Glutamatergic neuron (in vitro differentiated cells): ENCODE results near the gene ABCC12. TPM values are rescaled to one million over a fixed set of nuclear protein-coding genes. Genes with fewer than 3 reads are reported as not detected.

ENCODE experiments used
- DNase-seq: peaks from one replicate; pipeline ENCODE4 v3.0.0; 2022
- H3K27ac Mint-ChIP-seq: one replicate; pipeline ENCODE4 v1.8.0; 2020; ENCODE audit warnings: mild to moderate bottlenecking, mixed read lengths, inconsistent platforms; ENCODE audit not compliant: unreplicated experiment
- H3K27me3 Mint-ChIP-seq: one replicate; pipeline ENCODE4 v1.8.0; 2020; ENCODE audit warnings: mild to moderate bottlenecking, moderate library complexity, mixed read lengths, inconsistent platforms; ENCODE audit not compliant: unreplicated experiment
- H3K36me3 Mint-ChIP-seq: one replicate; pipeline ENCODE4 v1.8.0; 2020; ENCODE audit warnings: mild to moderate bottlenecking, mixed read lengths, inconsistent platforms; ENCODE audit not compliant: unreplicated experiment
- H3K4me1 Mint-ChIP-seq: one replicate; pipeline ENCODE4 v1.8.0; 2020; ENCODE audit warnings: mild to moderate bottlenecking, low read depth, mixed read lengths, inconsistent platforms; ENCODE audit not compliant: unreplicated experiment
- H3K4me3 Mint-ChIP-seq: one replicate; pipeline ENCODE4 v1.8.0; 2020; ENCODE audit warnings: mild to moderate bottlenecking, mixed read lengths, inconsistent platforms; ENCODE audit not compliant: unreplicated experiment
- H3K9me3 Mint-ChIP-seq: one replicate; pipeline ENCODE4 v1.8.0; 2020; ENCODE audit warnings: mild to moderate bottlenecking, moderate library complexity, mixed read lengths, inconsistent platforms; ENCODE audit not compliant: unreplicated experiment
- CTCF ChIP-seq: fragments of 200-600 bp; sonication (generic); IDR thresholded peaks from one replicate; pipeline ENCODE4 v1.5.0; 2021; ENCODE audit not compliant: partially characterized antibody, unreplicated experiment
- long read RNA-seq: library from polyadenylated mRNA; unstranded; transcript quantifications from one replicate; pipeline ENCODE4 v2.0.0, GENCODE V29; 2020; ENCODE audit not compliant: unreplicated experiment
- total RNA-seq: library from RNA; stranded (reverse); fragmentation: NEBNext Ultra II Directional; extraction: Animal tissue kit (Norgen Biotek cat#: 25700); gene quantifications from one replicate; pipeline ENCODE4 v1.2.1, GENCODE V29; 2021; ENCODE audit not compliant: unreplicated experiment

Gene ABCC12
- not detected for total RNA-seq
- long read RNA-seq, partial matches to known transcripts: 1 of 1 reads
- long read RNA-seq, other reads (novel, unspliced or antisense): 0 of 1 reads

- H3K36me3 Mint-ChIP-seq: no peaks in the 10 kb centered on the region
Measured at GRCh38 chr16:48155926-48156789, at the start of gene ABCC12. Gene ABCC12 (minus strand): TSS chr16:48155993. CDS start chr16:48146424, 9,569 bp downstream.

GRCh38 chr16:48204825-48205151, 49.0 kb upstream of the ABCC12 start:
- TF ChIP-seq CTCF: no peak
- no peak for DNase-seq
- Mint-ChIP-seq H3K36me3 (no peaks in the 10 kb centered on the region), H3K27ac (no peak overlapping the region), H3K27me3 (peaks cover 7% of the 10 kb centered on the region), H3K4me3 (no peak overlapping the region), H3K4me1 (no peaks in the 10 kb centered on the region), H3K9me3 (no peaks in the 10 kb centered on the region)

More at GRCh38 chr16:48155926-48156789, at the start of gene ABCC12:
- no peaks in the 10 kb centered on the region for H3K9me3 Mint-ChIP-seq
- no peaks in the 10 kb centered on the region for H3K4me1 Mint-ChIP-seq
- H3K27ac Mint-ChIP-seq: no peak within 1 kb of the TSS
- no peak for TF ChIP-seq CTCF
- H3K4me3 Mint-ChIP-seq: no peak within 1 kb of the TSS
- no peak for DNase-seq
- H3K27me3 Mint-ChIP-seq: peaks cover 4% of the 10 kb centered on the region

GRCh38 chr16:48203974-48204824, 48.4 kb upstream of the ABCC12 start:
- H3K9me3 Mint-ChIP-seq: no peaks in the 10 kb centered on the region
- peaks cover 7% of the 10 kb centered on the region for H3K27me3 Mint-ChIP-seq
- no peak overlapping the region for H3K4me3 Mint-ChIP-seq

GRCh38 chr16:48201515-48202201, 45.9 kb upstream of the ABCC12 start:
- peaks cover 2% of the 10 kb centered on the region for H3K27me3 Mint-ChIP-seq

More at GRCh38 chr16:48203974-48204824, 48.4 kb upstream of the ABCC12 start:
- no peaks in the 10 kb centered on the region for H3K4me1 Mint-ChIP-seq
- H3K27ac Mint-ChIP-seq: no peak overlapping the region
- TF ChIP-seq CTCF: no peak
- DNase-seq: no peak
- no peaks in the 10 kb centered on the region for H3K36me3 Mint-ChIP-seq

More at GRCh38 chr16:48201515-48202201, 45.9 kb upstream of the ABCC12 start:
- H3K4me3 Mint-ChIP-seq: no peak overlapping the region
- no peak for TF ChIP-seq CTCF
- no peaks in the 10 kb centered on the region for H3K4me1 Mint-ChIP-seq
- DNase-seq: no peak
- peaks cover 4% of the 10 kb centered on the region for H3K36me3 Mint-ChIP-seq
- no peaks in the 10 kb centered on the region for H3K9me3 Mint-ChIP-seq
- H3K27ac Mint-ChIP-seq: no peak overlapping the region
